ENCODE data around the gene DEGS1. TPM values are rescaled to one million over a fixed set of nuclear protein-coding genes. Genes with fewer than 3 reads are reported as not detected.

DEGS1 gene
- total RNA-seq, 1 donor from 2014 or later, result 55.5 TPM

DNA sequence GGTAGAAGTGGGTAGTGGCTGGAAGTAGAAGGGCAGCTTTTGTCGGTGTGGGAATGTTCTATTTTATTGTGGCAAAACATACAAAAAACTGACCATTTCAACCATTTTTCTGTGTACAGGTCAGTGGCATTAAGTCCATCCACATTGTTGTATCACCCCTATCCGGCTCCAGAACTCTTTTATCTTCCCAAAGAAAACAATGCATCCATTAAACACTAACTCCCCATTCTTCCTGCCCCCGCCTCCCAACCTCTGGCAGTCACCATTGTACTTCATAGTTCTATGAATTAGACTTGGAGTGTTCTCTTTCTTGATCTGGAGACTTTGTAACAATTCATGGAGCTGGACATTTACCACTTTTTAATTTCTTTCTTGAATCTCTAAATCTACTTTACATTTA, 55.7 kb downstream of the DEGS1 start:
- H3K27ac Mint-ChIP-seq, result no peak overlapping the region
- peaks cover 55% of the 10 kb centered on the region for H3K36me3 Mint-ChIP-seq (ENCODE audit: low read depth)
- no peak overlapping the region for H3K4me3 Mint-ChIP-seq
- intact Hi-C loops (cut with micrococcal nuclease), result no loop called here
- ATAC-seq (ENCODE audit: low read depth) (no peak), DNase-seq (no peak)
- no peaks in the 10 kb centered on the region for H3K27me3 Mint-ChIP-seq
- ChIA-PET CTCF (no interaction called here), POLR2A (no interaction called here)
- no peaks in the 10 kb centered on the region for H3K9me3 Mint-ChIP-seq
- TF ChIP-seq, protein P1, sequence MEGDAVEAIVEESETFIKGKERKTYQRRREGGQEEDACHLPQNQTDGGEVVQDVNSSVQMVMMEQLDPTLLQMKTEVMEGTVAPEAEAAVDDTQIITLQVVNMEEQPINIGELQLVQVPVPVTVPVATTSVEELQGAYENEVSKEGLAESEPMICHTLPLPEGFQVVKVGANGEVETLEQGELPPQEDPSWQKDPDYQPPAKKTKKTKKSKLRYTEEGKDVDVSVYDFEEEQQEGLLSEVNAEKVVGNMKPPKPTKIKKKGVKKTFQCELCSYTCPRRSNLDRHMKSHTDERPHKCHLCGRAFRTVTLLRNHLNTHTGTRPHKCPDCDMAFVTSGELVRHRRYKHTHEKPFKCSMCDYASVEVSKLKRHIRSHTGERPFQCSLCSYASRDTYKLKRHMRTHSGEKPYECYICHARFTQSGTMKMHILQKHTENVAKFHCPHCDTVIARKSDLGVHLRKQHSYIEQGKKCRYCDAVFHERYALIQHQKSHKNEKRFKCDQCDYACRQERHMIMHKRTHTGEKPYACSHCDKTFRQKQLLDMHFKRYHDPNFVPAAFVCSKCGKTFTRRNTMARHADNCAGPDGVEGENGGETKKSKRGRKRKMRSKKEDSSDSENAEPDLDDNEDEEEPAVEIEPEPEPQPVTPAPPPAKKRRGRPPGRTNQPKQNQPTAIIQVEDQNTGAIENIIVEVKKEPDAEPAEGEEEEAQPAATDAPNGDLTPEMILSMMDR (IDR thresholded peaks at IDR 0.05), result no peak
- peaks cover 3% of the 10 kb centered on the region for H3K4me1 Mint-ChIP-seq

Other genes with a start within 250 kb of the DEGS1 start
- gene FBXO28, start 69.1 kb upstream of the DEGS1 start, total RNA-seq, result 27.5 and 30.4 TPM in 2 replicates
- 43.7 and 44.4 TPM in 2 replicates for gene NVL, start 146.9 kb downstream of the DEGS1 start, total RNA-seq
- 16.2 and 21.0 TPM in 2 replicates for gene CNIH4, start 173.6 kb downstream of the DEGS1 start, total RNA-seq